DND-41 (cell line): ENCODE measurements around the gene PCGF2.

Experiments
- ATAC-seq: fragments of 200-7000 bp; cut with Tn5 transposase; 3 replicates; pipeline ENCODE4 v1.9.1; 2021; ENCODE audit warnings: low read depth; ENCODE audit not compliant: insufficient read depth
- DNase-seq: peaks from one replicate; pipeline ENCODE4 v3.0.0-alpha.2; 2020
- H2AFZ ChIP-seq: 2 replicates; pipeline ENCODE4 v1.6.0; 2012; ENCODE audit warnings: low read depth, low read length
- H3K27ac ChIP-seq: 2 replicates; pipeline ENCODE4 v1.5.1; 2012; ENCODE audit warnings: low read length, inconsistent platforms
- H3K27me3 ChIP-seq: fragments of 200-600 bp; sonication (generic); 2 replicates; pipeline ENCODE4 v1.6.0; 2012; ENCODE audit warnings: low read length, mild to moderate bottlenecking, inconsistent platforms; ENCODE audit not compliant: insufficient read depth, poor library complexity
- H3K36me3 ChIP-seq: 2 replicates; pipeline ENCODE4 v1.5.1; 2012; ENCODE audit warnings: low read length, inconsistent platforms; ENCODE audit not compliant: insufficient read depth
- H3K4me1 ChIP-seq: 2 replicates; pipeline ENCODE4 v1.5.1; 2012; ENCODE audit warnings: mild to moderate bottlenecking, low read length; ENCODE audit not compliant: insufficient read depth
- H3K4me2 ChIP-seq: 2 replicates; pipeline ENCODE4 v1.6.0; 2012; ENCODE audit warnings: mild to moderate bottlenecking, moderate library complexity, low read length, inconsistent platforms; ENCODE audit not compliant: insufficient read depth
- H3K4me3 ChIP-seq, 2 experiments: fragments of 200-600 bp in 1 of 2; shearing (Covaris generic) in 1 of 2; 2 replicates each; pipeline ENCODE4 v1.5.1; 2012 to 2016; ENCODE audit warnings: inconsistent platforms in 2 of 2, low read length in 2 of 2, mild to moderate bottlenecking in 2 of 2, low read depth in 1 of 2, moderate library complexity in 1 of 2
- H3K79me2 ChIP-seq: 2 replicates; pipeline ENCODE4 v1.6.0; 2012; ENCODE audit warnings: low read length, inconsistent platforms; ENCODE audit not compliant: insufficient read depth
- H3K9ac ChIP-seq: 2 replicates; pipeline ENCODE4 v1.6.0; 2012; ENCODE audit warnings: low read depth, mild to moderate bottlenecking, inconsistent platforms, low read length, moderate library complexity
- H3K9me3 ChIP-seq: 2 replicates; pipeline ENCODE4 v1.5.1; 2012; ENCODE audit warnings: low read length, moderate library complexity, mild to moderate bottlenecking, inconsistent platforms; ENCODE audit not compliant: insufficient read depth, severe bottlenecking
- H4K20me1 ChIP-seq: 2 replicates; pipeline ENCODE4 v1.6.0; 2012; ENCODE audit warnings: low read length; ENCODE audit not compliant: insufficient read depth
- CTCF ChIP-seq: IDR thresholded peaks from 2 replicates; pipeline ENCODE4 v1.5.1; 2012; ENCODE audit warnings: borderline replicate concordance, low read length, moderate library complexity, mild to moderate bottlenecking; ENCODE audit not compliant: poor library complexity, severe bottlenecking; ENCODE audit errors: extremely low read depth
- EZH2 ChIP-seq: IDR thresholded peaks from 3 replicates; pipeline ENCODE4 v1.6.1; 2012; ENCODE audit warnings: borderline replicate concordance, low read depth, mild to moderate bottlenecking, moderate library complexity, low read length, inconsistent platforms; ENCODE audit not compliant: severe bottlenecking

Gene PCGF2

GRCh38 chr17:38703742-38704605 is 44.2 kb downstream of the PCGF2 start:
- Histone ChIP-seq H3K9me3 (no peaks in the 10 kb centered on the region), H3K9ac (peak overlapping the region; percentile 90), H3K79me2 (peaks cover 52% of the 10 kb centered on the region), H3K4me3 (peak overlapping the region; percentile 64 to 94), H4K20me1 (peaks cover 21% of the 10 kb centered on the region), H2AFZ (peak overlapping the region; percentile 74), H3K36me3 (peaks cover 22% of the 10 kb centered on the region), H3K4me1 (peaks cover 53% of the 10 kb centered on the region), H3K27ac (peak overlapping the region; percentile 99), H3K4me2 (peak overlapping the region; percentile 87), H3K27me3 (no peaks in the 10 kb centered on the region)
- TF ChIP-seq CTCF = no peak
- TF ChIP-seq EZH2 = no peak
- peak; percentile 98 for DNase-seq
- ATAC-seq = peak; percentile 67

- peaks cover 53% of the 10 kb centered on the region for H3K4me1 ChIP-seq
- peaks cover 19% of the 10 kb centered on the region for H4K20me1 ChIP-seq
- peak overlapping the region; percentile 90 for H3K9ac ChIP-seq
- H3K9me3 ChIP-seq = no peaks in the 10 kb centered on the region
- H2AFZ ChIP-seq = peak overlapping the region; percentile 66
- peak overlapping the region; percentile 99 for H3K27ac ChIP-seq
- peak overlapping the region; percentile 87 for H3K4me2 ChIP-seq
- DNase-seq = peak; percentile 41
- no peaks in the 10 kb centered on the region for H3K27me3 ChIP-seq
- no peak; the same call in 1 of the 3 replicates for ATAC-seq
- H3K36me3 ChIP-seq = peaks cover 15% of the 10 kb centered on the region
- H3K79me2 ChIP-seq = peaks cover 48% of the 10 kb centered on the region
- peak overlapping the region; percentile 64 to 94 for H3K4me3 ChIP-seq
- TF ChIP-seq CTCF (no peak), EZH2 (no peak)
Measured at GRCh38 chr17:38702916-38703741, 45.0 kb downstream of the PCGF2 start.

- H2AFZ ChIP-seq = peak overlapping the region; percentile 75
- TF ChIP-seq CTCF = no peak
- no peak for TF ChIP-seq EZH2
- H3K9me3 ChIP-seq = no peaks in the 10 kb centered on the region
- no peaks in the 10 kb centered on the region for H3K27me3 ChIP-seq
- peak overlapping the region; percentile 90 for H3K9ac ChIP-seq
- peak overlapping the region; percentile 64 to 94; a peak in 3 of 4 replicates for H3K4me3 ChIP-seq
- peak; percentile 89 for DNase-seq
- peaks cover 8% of the 10 kb centered on the region for H3K36me3 ChIP-seq
- peaks cover 11% of the 10 kb centered on the region for H4K20me1 ChIP-seq
- peaks cover 40% of the 10 kb centered on the region for H3K79me2 ChIP-seq
- peak overlapping the region; percentile 99 for H3K27ac ChIP-seq
- peaks cover 46% of the 10 kb centered on the region for H3K4me1 ChIP-seq
- ATAC-seq = peak; percentile 52
- peak overlapping the region; percentile 87 for H3K4me2 ChIP-seq
Measured at GRCh38 chr17:38702166-38702915, 45.8 kb downstream of the PCGF2 start.
